Lower lobe of right lung (tissue), 2 donors: ENCODE results near the gene PTPRN2. TPM values are rescaled to one million over a fixed set of nuclear protein-coding genes. Genes with fewer than 3 reads are reported as not detected.

Experiments
- ATAC-seq, 2 donors: fragments of 200-7000 bp; cut with Tn5 transposase; one replicate each; pipeline ENCODE4 v1.9.1; 2020 to 2022; ENCODE audit warnings: mild to moderate bottlenecking in 2 of 2, moderate library complexity in 2 of 2
- DNase-seq: peaks from one replicate; pipeline ENCODE4 v3.0.0-alpha.2; 2020
- H3K27ac ChIP-seq: fragments of 200-600 bp; one replicate; pipeline ENCODE4 v1.8.0; 2022
- H3K27me3 ChIP-seq: fragments of 200-600 bp; one replicate; pipeline ENCODE4 v1.8.0; 2022; ENCODE audit warnings: low read depth
- H3K36me3 ChIP-seq: fragments of 200-600 bp; one replicate; pipeline ENCODE4 v1.8.0; 2022; ENCODE audit warnings: mild to moderate bottlenecking
- H3K4me1 ChIP-seq: fragments of 200-600 bp; one replicate; pipeline ENCODE4 v1.8.0; 2022
- H3K4me3 ChIP-seq: fragments of 200-600 bp; one replicate; pipeline ENCODE4 v1.8.0; 2022; ENCODE audit warnings: mild to moderate bottlenecking
- H3K9me3 ChIP-seq: fragments of 200-600 bp; one replicate; pipeline ENCODE4 v1.8.0; 2022
- intact Hi-C: fragments of 100-400 bp; cut with DNase I; formaldehyde crosslinking; loops from one replicate; pipeline ENCODE4 v1.11.0; 2022
- total RNA-seq: library from RNA; stranded (reverse); fragmentation: NEBNext Ultra II Directional; extraction: Animal tissue kit (Norgen Biotek cat#: 25700); gene quantifications from one replicate; pipeline ENCODE4 v1.2.1, GENCODE V29; 2021
- TF ChIP-seq, protein P1 (sequence below): fragments of 200-600 bp; IDR thresholded peaks from one replicate; pipeline ENCODE4 v1.8.0; 2022; ENCODE audit warnings: antibody characterized with exemption, mild to moderate bottlenecking
- donor health status: DM: no; HTN: yes; CAD: no; lungs with severe emphysema.

PTPRN2 gene
- total RNA-seq, 1 donor from 2014 or later, result 6.8 TPM

- H3K9me3 ChIP-seq, result peaks cover under 1% of the 10 kb centered on the region
- intact Hi-C loops, result no loop called here
- DNase-seq, result no peak
- H3K36me3 ChIP-seq, result no peaks in the 10 kb centered on the region
- ATAC-seq, result no peak
- H3K27ac ChIP-seq, result no peak overlapping the region
- no peaks in the 10 kb centered on the region for H3K4me1 ChIP-seq
- TF ChIP-seq, protein P1, sequence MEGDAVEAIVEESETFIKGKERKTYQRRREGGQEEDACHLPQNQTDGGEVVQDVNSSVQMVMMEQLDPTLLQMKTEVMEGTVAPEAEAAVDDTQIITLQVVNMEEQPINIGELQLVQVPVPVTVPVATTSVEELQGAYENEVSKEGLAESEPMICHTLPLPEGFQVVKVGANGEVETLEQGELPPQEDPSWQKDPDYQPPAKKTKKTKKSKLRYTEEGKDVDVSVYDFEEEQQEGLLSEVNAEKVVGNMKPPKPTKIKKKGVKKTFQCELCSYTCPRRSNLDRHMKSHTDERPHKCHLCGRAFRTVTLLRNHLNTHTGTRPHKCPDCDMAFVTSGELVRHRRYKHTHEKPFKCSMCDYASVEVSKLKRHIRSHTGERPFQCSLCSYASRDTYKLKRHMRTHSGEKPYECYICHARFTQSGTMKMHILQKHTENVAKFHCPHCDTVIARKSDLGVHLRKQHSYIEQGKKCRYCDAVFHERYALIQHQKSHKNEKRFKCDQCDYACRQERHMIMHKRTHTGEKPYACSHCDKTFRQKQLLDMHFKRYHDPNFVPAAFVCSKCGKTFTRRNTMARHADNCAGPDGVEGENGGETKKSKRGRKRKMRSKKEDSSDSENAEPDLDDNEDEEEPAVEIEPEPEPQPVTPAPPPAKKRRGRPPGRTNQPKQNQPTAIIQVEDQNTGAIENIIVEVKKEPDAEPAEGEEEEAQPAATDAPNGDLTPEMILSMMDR, result no peak
- H3K27me3 ChIP-seq, result no peaks in the 10 kb centered on the region
- no peak overlapping the region for H3K4me3 ChIP-seq
These were observed 285.2 kb downstream of the PTPRN2 start for GRCh38 chr7:158302274-158303070.

DNA sequence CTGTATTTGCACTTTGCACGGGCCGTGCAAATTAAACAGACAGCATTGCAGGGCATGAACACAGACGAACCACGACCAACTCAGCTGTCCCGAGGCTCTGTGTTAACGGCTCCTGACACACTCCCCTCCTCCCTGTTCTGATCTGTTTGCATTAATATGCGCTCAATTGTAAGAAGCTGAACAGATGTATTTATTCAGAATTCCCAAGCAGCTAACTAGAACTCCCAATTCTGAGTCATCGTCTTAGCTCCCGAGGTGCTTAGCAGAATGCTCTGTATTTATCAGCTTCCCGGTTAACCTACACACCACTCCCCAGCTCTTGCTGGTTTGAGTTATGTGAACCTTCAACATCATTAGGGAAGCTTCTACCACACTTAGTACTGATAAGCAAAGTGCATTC is 286.4 kb downstream of the PTPRN2 start:
- intact Hi-C loops, result no loop called here
- Histone ChIP-seq H3K27ac (no peak overlapping the region), H3K9me3 (no peaks in the 10 kb centered on the region), H3K36me3 (no peaks in the 10 kb centered on the region), H3K4me1 (no peaks in the 10 kb centered on the region), H3K27me3 (no peaks in the 10 kb centered on the region), H3K4me3 (no peak overlapping the region)
- TF ChIP-seq, protein P1, result no peak
- ATAC-seq (no peak), DNase-seq (no peak)

GRCh38 chr7:158300427-158300826 is 287.2 kb downstream of the PTPRN2 start:
- Histone ChIP-seq H3K4me1 (no peaks in the 10 kb centered on the region), H3K4me3 (no peak overlapping the region), H3K9me3 (no peaks in the 10 kb centered on the region), H3K36me3 (no peaks in the 10 kb centered on the region), H3K27ac (no peak overlapping the region), H3K27me3 (no peaks in the 10 kb centered on the region)
- ATAC-seq, result no peak
- TF ChIP-seq, protein P1, result no peak
- no peak for DNase-seq
- intact Hi-C loops, result no loop called here

GRCh38 chr7:158299607-158300006 is 288.0 kb downstream of the PTPRN2 start:
- Histone ChIP-seq H3K9me3 (no peaks in the 10 kb centered on the region), H3K27ac (no peak overlapping the region), H3K27me3 (no peaks in the 10 kb centered on the region), H3K4me1 (no peaks in the 10 kb centered on the region), H3K4me3 (no peak overlapping the region), H3K36me3 (no peaks in the 10 kb centered on the region)
- DNase-seq (no peak), ATAC-seq (no peak)
- TF ChIP-seq, protein P1, result no peak
- intact Hi-C loops, result no loop called here

DNA sequence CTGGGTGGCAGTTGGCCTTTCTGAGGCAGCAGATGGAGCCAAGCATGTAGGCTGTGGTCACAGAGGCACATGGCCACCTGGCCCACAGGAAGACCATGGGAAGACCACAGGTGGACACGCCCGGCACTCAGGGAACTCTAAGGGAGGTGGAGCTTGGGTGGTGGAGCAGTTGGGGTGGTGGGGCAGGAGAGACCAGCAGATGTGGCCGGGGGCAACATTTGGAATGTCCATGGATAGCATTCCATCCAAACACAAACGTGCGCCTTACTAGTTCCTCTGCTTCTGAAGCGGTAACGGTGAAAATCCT is 290.9 kb downstream of the PTPRN2 start:
- ATAC-seq (no peak), DNase-seq (no peak)
- TF ChIP-seq, protein P1, result no peak
- Histone ChIP-seq H3K4me3 (no peak overlapping the region), H3K36me3 (no peaks in the 10 kb centered on the region), H3K4me1 (no peaks in the 10 kb centered on the region), H3K27me3 (no peaks in the 10 kb centered on the region), H3K9me3 (no peaks in the 10 kb centered on the region), H3K27ac (no peak overlapping the region)
- intact Hi-C loops, result no loop called here
